ENCODE measurements around the gene NSF. TPM values are rescaled to one million over a fixed set of nuclear protein-coding genes. Genes with fewer than 3 reads are reported as not detected.
"Not testable (repeated sequence)": the region's sequence is repeated elsewhere in the genome, so short reads cannot be mapped to it uniquely, and the experiment has no call there.

The NSF gene
- total RNA-seq, 2 experiments from 2014 or later, result 44.2 to 50.0 TPM

DNA sequence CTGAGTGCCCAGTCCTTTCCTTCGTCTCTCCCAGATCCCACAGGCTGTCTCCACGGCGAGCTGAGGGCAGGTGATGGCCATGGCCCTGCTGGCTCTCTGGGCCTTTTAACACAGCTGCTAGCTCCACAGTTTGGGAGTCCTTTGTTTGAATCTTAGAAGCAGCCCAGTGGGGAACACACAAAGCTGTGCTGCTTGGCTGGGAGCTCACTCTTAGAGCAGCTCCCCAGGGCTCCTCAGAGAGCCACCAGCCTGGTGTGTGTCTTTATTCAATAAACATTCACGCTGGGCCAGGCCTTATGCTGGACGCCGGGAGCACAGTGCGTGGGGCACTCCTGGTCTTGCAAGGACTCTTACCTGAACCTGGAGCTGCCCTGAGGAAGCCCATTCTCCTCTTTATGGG, 198.3 kb downstream of the NSF start:
- ATAC-seq (no peak), DNase-seq (no peak)
- no peak overlapping the region for H3K4me3 Mint-ChIP-seq
- H3K27me3 Mint-ChIP-seq, result peaks cover 22% of the 10 kb centered on the region
- no peaks in the 10 kb centered on the region for H3K9me3 Mint-ChIP-seq (ENCODE audit: low read depth)
- H3K36me3 Mint-ChIP-seq, result no peaks in the 10 kb centered on the region
- H3K4me1 Mint-ChIP-seq, result peaks cover 1% of the 10 kb centered on the region
- H3K27ac Mint-ChIP-seq, result no peak overlapping the region
- CTCF ChIA-PET, result no interaction called here

DNA sequence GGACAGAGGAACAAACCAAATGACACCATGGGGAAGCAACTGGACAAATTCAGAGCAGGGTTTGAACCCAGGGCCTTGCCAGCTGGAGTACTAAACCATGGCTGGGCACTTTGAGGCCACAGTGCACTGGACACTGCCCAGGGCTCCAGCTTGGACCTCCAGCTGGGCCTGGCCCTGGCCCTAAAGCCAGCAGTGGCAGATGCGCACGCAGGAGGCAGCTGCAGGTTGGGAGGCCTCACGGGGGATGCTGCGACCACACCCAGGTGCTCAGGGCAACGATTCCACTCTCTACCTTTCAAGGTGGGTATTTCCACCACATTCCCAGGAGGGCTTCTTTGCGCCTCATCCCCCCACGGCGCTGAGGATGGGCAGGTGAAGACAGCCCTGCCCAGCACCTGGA, 199.1 kb downstream of the NSF start:
- H3K27me3 Mint-ChIP-seq, result peaks cover 22% of the 10 kb centered on the region
- no peaks in the 10 kb centered on the region for H3K36me3 Mint-ChIP-seq
- H3K4me1 Mint-ChIP-seq, result peaks cover 1% of the 10 kb centered on the region
- ATAC-seq, result no peak
- CTCF ChIA-PET, result no interaction called here
- H3K4me3 Mint-ChIP-seq, result no peak overlapping the region
- H3K27ac Mint-ChIP-seq, result no peak overlapping the region
- DNase-seq, result no peak
- no peaks in the 10 kb centered on the region for H3K9me3 Mint-ChIP-seq (ENCODE audit: low read depth)

DNA sequence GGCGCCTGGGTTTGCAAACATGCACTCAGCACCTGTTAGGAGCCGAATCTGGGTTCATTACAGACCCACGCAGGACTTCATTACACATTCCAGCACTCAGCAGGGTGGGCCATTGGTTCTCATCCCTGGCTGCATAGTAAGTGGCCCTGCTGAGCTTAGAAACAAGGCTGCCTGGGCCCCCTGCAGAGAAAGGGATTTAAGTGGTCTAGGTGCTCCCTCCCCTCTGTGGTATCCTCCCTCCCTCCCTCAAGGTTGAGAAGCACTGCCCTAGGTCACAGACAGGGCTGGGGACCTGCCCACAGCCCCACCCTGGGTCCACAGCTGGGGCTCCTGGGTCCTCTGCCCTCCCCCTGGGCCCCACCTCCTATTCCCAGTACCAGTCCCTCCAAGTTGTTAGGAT, 199.7 kb downstream of the NSF start:
- Mint-ChIP-seq H3K4me3 (no peak overlapping the region), H3K36me3 (no peaks in the 10 kb centered on the region), H3K27ac (no peak overlapping the region), H3K4me1 (peaks cover 1% of the 10 kb centered on the region), H3K9me3 (ENCODE audit: low read depth) (no peaks in the 10 kb centered on the region), H3K27me3 (peaks cover 24% of the 10 kb centered on the region)
- ATAC-seq, result no peak
- no peak for DNase-seq
- CTCF ChIA-PET, result no interaction called here

DNA sequence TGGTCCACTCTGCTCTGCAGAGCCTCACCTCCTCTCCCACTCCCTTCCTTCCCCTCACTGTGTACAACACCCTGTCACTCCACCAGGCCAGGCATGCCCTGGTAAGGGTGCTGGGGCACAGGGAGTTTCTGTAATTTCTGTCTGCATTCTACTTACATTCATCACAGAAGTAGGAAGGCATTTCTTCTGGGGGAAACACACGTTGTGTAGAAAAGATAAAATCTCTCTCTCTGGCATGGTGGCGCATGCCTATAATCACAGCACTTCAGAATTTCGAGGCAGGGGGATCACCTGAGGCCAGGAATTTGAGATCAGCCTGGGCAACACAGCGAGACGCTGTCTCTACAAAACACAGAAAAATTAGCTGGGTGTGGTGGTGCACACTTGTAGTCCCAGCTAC, 201.1 kb downstream of the NSF start:
- H3K27me3 Mint-ChIP-seq, result peaks cover 29% of the 10 kb centered on the region
- DNase-seq (no peak), ATAC-seq (no peak)
- no peaks in the 10 kb centered on the region for H3K9me3 Mint-ChIP-seq (ENCODE audit: low read depth)
- H3K4me1 Mint-ChIP-seq, result peaks cover 1% of the 10 kb centered on the region
- H3K27ac Mint-ChIP-seq, result no peak overlapping the region
- H3K36me3 Mint-ChIP-seq, result no peaks in the 10 kb centered on the region
- CTCF ChIA-PET, result no interaction called here
- no peak overlapping the region for H3K4me3 Mint-ChIP-seq

DNA sequence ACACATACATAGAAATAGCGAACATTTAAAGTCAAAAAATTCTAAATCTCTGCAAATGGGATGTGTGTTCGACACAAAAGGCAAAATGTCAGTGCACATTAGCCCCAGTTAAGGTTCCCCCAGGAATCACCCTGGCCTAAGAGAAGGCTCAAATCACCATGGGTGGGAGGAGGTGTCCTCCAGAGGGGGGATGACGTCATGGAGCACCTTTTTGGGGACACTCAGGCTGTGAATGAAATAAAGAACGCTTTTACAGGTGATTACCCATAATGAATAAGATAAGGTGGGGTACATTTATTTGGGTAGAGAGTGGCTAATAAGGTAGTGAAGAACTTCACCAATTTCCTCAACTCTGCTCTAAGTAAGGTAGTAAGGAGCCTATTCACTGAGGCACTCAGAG, 201.6 kb downstream of the NSF start:
- peaks cover 30% of the 10 kb centered on the region for H3K27me3 Mint-ChIP-seq
- no peak overlapping the region for H3K27ac Mint-ChIP-seq
- no peak for DNase-seq
- no peak overlapping the region for H3K4me3 Mint-ChIP-seq
- no peak for ATAC-seq
- CTCF ChIA-PET, result no interaction called here
- H3K36me3 Mint-ChIP-seq, result no peaks in the 10 kb centered on the region
- H3K9me3 Mint-ChIP-seq (ENCODE audit: low read depth), result no peaks in the 10 kb centered on the region
- peaks cover 1% of the 10 kb centered on the region for H3K4me1 Mint-ChIP-seq

DNA sequence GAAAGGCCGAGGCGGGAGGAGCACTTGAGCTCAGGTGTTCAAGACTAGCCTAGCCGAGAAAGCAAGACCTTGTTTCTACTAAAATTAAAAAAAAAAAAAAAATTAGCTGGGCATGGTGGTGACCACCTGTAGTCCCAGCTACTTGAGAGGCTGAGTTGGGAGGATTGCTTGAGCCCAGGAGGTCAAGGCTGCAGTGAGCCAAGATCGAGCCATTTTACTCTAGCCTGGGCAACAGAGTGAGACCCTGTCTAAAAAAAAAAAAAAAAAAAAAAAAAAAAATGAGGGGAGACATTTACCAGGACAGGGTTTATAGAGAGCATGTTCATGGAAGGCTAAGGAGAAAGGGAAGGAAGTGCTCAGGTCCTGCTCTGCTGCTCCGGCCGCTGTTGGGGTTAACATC, 202.6 kb downstream of the NSF start:
- H3K4me3 Mint-ChIP-seq; H3K36me3 Mint-ChIP-seq; H3K27ac Mint-ChIP-seq; ATAC-seq; H3K4me1 Mint-ChIP-seq; DNase-seq; H3K9me3 Mint-ChIP-seq (ENCODE audit: low read depth); CTCF ChIA-PET: not testable (repeated sequence)
- H3K27me3 Mint-ChIP-seq, result peaks cover 32% of the 10 kb centered on the region

DNA sequence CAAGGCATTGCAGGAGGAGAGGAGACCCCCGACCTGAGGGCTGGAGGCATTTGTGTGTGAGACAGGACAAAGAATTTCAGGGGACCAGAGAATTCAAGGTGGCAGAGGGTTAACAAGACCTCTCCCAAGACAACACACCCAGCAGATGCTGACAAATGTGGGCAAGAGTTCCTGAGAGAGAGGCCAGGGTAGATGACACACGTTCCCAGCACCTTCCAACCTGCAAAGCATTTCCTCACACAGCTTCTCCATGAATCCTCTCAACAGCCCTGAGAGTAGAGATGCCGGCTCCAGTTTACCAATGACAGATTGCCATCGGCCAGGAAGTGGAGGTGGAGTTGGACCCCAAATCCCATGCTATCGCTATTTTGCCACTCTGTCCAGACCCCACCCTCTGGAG, 203.1 kb downstream of the NSF start:
- no peak overlapping the region for H3K4me3 Mint-ChIP-seq
- no peak for DNase-seq
- no peak for ATAC-seq
- H3K9me3 Mint-ChIP-seq (ENCODE audit: low read depth), result no peaks in the 10 kb centered on the region
- peaks cover 32% of the 10 kb centered on the region for H3K27me3 Mint-ChIP-seq
- CTCF ChIA-PET, result interaction anchor here (1.2 kb wide), 1 partner anchor 42 kb away, joined by 3 read pairs; no protein-coding TSS in a partner anchor
- H3K4me1 Mint-ChIP-seq, result peaks cover 1% of the 10 kb centered on the region
- H3K27ac Mint-ChIP-seq, result no peak overlapping the region
- no peaks in the 10 kb centered on the region for H3K36me3 Mint-ChIP-seq

DNA sequence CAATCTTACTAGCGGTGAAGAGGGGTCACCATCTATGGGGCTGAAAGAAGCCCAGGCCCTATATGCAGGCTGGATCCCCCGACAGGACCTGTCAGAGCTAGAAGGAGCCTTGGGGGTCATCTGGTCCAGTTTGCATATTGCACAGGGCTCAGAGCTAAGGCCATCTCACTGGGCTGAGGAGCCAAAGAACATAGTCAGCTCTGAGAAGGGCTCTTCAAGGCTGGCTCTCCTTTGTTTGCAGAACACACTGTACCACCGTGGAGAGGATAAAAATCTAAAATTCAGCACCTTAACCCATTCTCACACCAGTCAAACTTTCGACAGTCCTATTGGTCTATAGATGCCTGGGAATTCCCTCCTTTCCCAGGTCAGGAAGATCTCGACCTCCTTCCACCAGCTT, 203.8 kb downstream of the NSF start:
- H3K4me1 Mint-ChIP-seq, result peaks cover 1% of the 10 kb centered on the region
- H3K4me3 Mint-ChIP-seq, result no peak overlapping the region
- peaks cover 30% of the 10 kb centered on the region for H3K27me3 Mint-ChIP-seq
- no peaks in the 10 kb centered on the region for H3K36me3 Mint-ChIP-seq
- no peaks in the 10 kb centered on the region for H3K9me3 Mint-ChIP-seq (ENCODE audit: low read depth)
- no peak overlapping the region for H3K27ac Mint-ChIP-seq
- DNase-seq (no peak), ATAC-seq (no peak)
- CTCF ChIA-PET, result interaction anchor here (1.2 kb wide), 1 partner anchor 41 kb away, joined by 3 read pairs; no protein-coding TSS in a partner anchor

DNA sequence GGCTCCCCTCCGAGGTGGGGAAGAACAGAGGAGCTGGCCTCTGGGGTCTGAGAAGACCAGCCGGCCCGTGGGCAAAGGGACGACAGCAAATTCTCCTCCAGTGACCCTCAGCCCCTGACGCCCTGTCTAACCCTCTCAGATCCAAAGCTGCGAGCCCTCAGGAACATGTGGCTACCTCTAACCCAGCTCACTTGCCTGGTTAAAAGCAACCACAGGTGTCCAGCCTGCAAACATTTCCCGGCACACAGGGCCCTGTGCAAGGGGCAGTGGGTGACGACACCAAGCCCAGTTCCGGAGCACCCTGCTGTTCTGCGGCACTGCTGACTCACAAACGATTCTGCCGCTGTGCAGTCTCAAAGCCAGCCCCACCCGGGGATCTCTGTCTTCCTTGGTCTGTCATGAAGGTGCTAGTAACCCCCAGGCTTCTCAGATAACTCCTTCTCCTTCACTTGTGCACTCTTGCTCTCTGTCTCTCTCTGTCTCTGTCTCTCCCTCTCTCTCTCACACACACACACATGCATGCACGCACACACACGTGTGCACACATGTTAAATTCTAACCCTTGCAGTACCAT, 205.0 kb downstream of the NSF start:
- Mint-ChIP-seq H3K36me3 (no peaks in the 10 kb centered on the region), H3K27ac (no peak overlapping the region), H3K4me3 (no peak overlapping the region), H3K9me3 (ENCODE audit: low read depth) (no peaks in the 10 kb centered on the region), H3K4me1 (peaks cover 1% of the 10 kb centered on the region), H3K27me3 (peaks cover 27% of the 10 kb centered on the region)
- DNase-seq, result no peak
- CTCF ChIA-PET, result no interaction called here
- no peak for ATAC-seq

DNA sequence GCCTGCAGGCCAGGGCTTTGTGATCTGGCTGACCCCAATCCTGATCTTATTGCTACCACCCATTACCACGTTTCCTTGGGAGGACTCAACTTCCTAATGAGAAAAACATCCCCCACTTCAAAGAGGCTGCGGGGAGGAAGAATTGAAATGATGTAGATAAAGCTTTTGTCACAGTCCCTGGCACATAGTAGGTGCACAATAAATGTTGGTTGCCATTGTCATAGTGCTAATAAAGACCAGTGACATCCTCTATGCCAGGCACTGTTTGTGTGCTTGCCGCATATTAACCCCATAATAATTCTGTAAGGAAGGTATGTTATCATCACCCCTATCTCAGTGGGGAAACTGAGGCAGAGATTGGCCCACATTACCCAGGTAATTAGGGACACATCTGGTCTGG, 205.6 kb downstream of the NSF start:
- Mint-ChIP-seq H3K9me3 (ENCODE audit: low read depth) (no peaks in the 10 kb centered on the region), H3K27ac (no peak overlapping the region), H3K4me1 (no peaks in the 10 kb centered on the region), H3K27me3 (peaks cover 20% of the 10 kb centered on the region), H3K4me3 (no peak overlapping the region), H3K36me3 (no peaks in the 10 kb centered on the region)
- CTCF ChIA-PET, result no interaction called here
- DNase-seq, result no peak
- ATAC-seq, result no peak

DNA sequence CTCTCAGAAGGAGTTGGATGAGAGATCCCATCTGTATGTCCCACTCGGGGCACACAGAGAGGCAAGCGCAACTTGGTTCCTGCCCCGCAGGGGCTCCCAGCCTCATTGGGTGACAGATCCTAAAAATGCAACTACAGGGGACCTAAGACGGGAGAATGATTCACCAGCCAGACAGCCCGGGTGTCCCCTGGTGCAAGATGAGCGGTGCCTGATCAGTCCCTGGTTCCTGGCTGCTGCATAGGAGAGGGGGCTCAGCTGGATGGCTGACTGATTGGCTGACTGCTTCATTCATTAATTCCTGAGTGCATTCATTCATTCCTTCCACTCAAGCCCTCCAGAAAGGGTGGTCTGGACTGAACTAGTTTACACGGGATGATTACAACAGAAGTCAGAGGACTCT, 206.1 kb downstream of the NSF start:
- H3K4me3 Mint-ChIP-seq, result no peak overlapping the region
- DNase-seq (no peak), ATAC-seq (no peak)
- H3K9me3 Mint-ChIP-seq (ENCODE audit: low read depth), result no peaks in the 10 kb centered on the region
- no peaks in the 10 kb centered on the region for H3K36me3 Mint-ChIP-seq
- H3K4me1 Mint-ChIP-seq, result no peaks in the 10 kb centered on the region
- no peak overlapping the region for H3K27ac Mint-ChIP-seq
- CTCF ChIA-PET, result no interaction called here
- H3K27me3 Mint-ChIP-seq, result peaks cover 18% of the 10 kb centered on the region

DNA sequence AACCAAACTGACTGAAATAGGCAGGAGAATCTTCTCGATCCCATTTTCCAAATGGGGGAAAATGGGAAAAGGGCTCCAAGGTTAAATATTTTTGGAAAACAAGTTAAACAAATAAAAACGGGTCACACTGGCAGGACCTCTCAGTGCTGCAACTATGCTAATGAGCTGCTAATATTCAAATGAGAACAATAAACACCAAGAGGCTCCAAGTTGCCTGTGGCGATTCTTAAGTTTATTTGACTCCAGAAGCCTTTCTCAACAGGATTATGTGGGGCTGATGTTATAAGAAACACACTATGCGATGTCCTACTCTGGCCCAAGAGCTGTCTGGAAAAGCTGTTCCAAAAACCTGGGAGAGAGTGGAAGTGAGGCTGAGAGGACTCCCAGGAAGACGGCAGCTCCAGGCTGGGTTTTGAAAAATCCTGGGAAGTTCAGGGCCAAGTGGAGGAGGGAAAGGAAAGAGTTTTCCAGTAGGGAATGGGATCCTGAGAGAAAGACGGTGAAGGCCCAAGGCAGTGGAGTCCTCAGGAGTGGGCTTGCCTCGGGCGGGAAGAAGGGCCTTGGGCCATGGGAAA, 206.6 kb downstream of the NSF start:
- no peaks in the 10 kb centered on the region for H3K9me3 Mint-ChIP-seq (ENCODE audit: low read depth)
- peaks cover 14% of the 10 kb centered on the region for H3K27me3 Mint-ChIP-seq
- no peak for DNase-seq
- H3K4me1 Mint-ChIP-seq, result no peaks in the 10 kb centered on the region
- ATAC-seq, result no peak
- no peaks in the 10 kb centered on the region for H3K36me3 Mint-ChIP-seq
- no peak overlapping the region for H3K27ac Mint-ChIP-seq
- CTCF ChIA-PET, result no interaction called here
- H3K4me3 Mint-ChIP-seq, result no peak overlapping the region

DNA sequence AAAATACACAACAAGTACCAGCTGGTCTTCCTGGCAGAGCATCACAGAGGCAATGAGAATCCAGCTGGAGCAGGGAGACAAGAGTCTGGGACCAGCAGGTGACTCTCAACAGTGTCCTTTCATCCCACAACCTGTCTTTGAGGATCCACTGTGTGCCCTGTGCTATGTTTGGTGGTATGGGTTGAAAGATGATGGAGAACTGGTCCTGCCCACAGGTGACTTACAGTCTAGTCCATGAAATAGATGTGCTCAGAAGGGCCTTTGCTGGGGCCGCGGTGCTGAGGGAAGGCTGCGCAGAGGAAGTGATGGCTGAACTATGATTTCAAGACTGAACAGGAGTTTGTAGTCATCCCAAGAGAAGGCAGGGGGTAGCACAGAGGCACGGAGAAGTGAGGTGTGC, 210.1 kb downstream of the NSF start:
- Mint-ChIP-seq H3K36me3 (no peaks in the 10 kb centered on the region), H3K27me3 (peaks cover 5% of the 10 kb centered on the region), H3K4me3 (no peak overlapping the region), H3K27ac (no peak overlapping the region), H3K4me1 (no peaks in the 10 kb centered on the region), H3K9me3 (ENCODE audit: low read depth) (no peaks in the 10 kb centered on the region)
- CTCF ChIA-PET, result no interaction called here
- no peak for DNase-seq
- no peak for ATAC-seq

DNA sequence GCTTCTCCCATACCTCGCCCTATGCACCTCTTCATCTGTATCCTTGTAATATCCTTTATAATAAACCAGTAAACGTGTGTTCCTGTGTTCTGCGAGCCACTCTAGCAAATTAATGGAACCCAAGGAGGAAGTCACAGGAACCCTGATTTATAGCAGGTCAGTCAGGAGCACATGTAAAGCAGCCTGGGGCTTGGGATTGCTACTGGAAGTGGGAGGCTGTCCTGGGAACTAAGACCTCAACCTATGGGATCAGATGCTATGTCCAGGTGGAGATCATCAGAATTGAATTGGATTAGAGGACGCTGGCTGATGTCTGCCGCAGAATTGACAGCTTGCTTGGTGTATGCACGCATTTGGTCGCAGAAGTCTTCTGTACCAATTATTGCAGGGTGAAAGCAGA, 212.3 kb downstream of the NSF start:
- DNase-seq, result no peak
- Mint-ChIP-seq H3K9me3 (ENCODE audit: low read depth) (no peaks in the 10 kb centered on the region), H3K27me3 (no peaks in the 10 kb centered on the region), H3K4me3 (no peak overlapping the region), H3K4me1 (no peaks in the 10 kb centered on the region), H3K36me3 (no peaks in the 10 kb centered on the region), H3K27ac (no peak overlapping the region)
- CTCF ChIA-PET, result no interaction called here
- ATAC-seq, result no peak

DNA sequence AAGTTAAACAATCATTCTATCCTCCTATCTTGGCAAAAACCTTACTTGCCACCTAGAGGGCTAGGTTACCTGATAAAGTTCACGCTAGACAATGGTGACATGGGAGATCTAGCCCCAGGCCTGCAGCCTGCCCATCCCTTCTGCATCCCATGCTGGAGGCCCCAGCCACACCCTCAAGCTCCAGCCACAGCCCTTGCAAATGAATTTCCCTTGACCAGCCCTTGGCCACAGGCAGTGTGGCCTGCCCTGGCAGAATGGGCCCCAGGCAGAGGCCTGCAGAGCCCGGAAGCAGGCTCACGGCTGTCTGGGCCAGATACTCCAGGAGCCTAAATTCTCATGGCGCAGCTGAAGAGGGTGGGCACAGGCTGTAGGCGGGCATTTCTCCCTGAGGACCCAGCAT, 213.1 kb downstream of the NSF start:
- no peak for DNase-seq
- Mint-ChIP-seq H3K27ac (no peak overlapping the region), H3K36me3 (no peaks in the 10 kb centered on the region), H3K27me3 (no peaks in the 10 kb centered on the region), H3K9me3 (ENCODE audit: low read depth) (no peaks in the 10 kb centered on the region), H3K4me3 (no peak overlapping the region), H3K4me1 (no peaks in the 10 kb centered on the region)
- no peak for ATAC-seq
- CTCF ChIA-PET, result no interaction called here
